ENCODE measurements around the gene MYMK.

Gene MYMK

DNA sequence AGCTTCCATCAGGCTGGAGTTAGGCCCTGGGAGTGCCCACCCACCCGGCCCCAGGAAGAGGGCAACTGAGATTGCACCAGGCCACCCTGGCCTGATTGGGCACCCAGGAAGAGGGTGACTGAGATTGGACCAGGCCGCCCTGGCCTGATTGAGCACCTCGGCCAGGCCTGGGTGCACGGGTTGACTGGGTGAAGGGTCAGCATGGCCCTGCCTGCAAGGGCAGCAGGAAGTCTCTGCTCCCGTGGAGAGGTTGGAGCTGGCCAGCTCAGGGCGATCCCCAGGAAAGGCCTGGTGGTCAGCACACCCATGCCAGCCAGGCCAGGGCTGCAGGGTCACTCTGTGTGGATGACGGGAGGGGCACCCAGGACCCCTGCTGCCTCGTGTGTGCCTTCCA, 21.5 kb upstream of the MYMK start:
- CTCF ChIA-PET: no interaction called here
- no peak overlapping the region for H3K27ac Mint-ChIP-seq
- H3K4me1 Mint-ChIP-seq: no peaks in the 10 kb centered on the region
- H3K36me3 Mint-ChIP-seq: no peaks in the 10 kb centered on the region
- H3K4me3 Mint-ChIP-seq: no peak overlapping the region
- no peaks in the 10 kb centered on the region for H3K9me3 Mint-ChIP-seq
- no peak for DNase-seq
- no peaks in the 10 kb centered on the region for H3K27me3 Mint-ChIP-seq

GRCh38 chr9:133545494-133546286, 20.9 kb upstream of the MYMK start:
- DNase-seq: no peak
- no peaks in the 10 kb centered on the region for H3K4me1 Mint-ChIP-seq
- H3K9me3 Mint-ChIP-seq: no peaks in the 10 kb centered on the region
- H3K27ac Mint-ChIP-seq: no peak overlapping the region
- H3K27me3 Mint-ChIP-seq: peaks cover 3% of the 10 kb centered on the region
- CTCF ChIA-PET: no interaction called here
- no peak overlapping the region for H3K4me3 Mint-ChIP-seq
- no peaks in the 10 kb centered on the region for H3K36me3 Mint-ChIP-seq

DNA sequence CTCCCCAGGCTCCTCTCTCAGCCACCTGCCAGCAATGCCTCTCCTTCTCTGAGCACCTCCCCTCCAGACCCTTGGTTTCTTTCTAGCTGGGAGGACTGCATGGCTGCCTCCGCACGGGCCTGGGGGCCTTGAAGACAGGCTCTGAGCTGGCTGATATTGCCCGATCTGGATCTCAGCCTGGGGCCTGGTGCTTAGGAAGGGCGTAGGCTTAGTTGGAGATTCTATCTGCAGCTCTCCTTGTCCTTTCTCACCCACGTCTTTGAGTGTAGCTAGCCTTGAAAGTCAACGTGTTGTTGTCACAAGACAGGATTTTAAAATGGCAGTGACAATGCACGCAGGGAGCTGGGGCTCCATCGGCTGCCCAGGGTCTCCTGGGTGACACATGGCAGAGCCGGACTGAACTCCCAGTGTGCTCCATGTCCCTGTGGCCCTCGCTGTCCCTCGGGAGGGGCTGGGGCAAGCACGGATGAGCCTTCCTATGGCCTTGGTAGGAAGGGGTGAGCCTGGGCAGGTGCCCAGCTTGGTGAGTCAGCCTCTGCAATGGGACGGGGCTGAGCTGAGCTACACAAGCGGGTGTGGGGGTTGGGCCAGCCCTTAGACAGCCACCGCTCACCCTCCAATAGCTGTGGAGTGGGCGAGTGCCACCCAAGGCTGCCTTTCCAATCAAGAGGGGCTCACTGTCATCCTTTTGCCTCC, 19.2 kb upstream of the MYMK start:
- DNase-seq: no peak
- Mint-ChIP-seq H3K9me3 (no peaks in the 10 kb centered on the region), H3K4me1 (no peaks in the 10 kb centered on the region), H3K27ac (no peak overlapping the region), H3K4me3 (no peak overlapping the region), H3K36me3 (no peaks in the 10 kb centered on the region), H3K27me3 (peaks cover 12% of the 10 kb centered on the region)
- CTCF ChIA-PET: interaction anchor here (0.8 kb wide), 1 partner anchor 199 kb away, joined by 3 read pairs; no protein-coding TSS in a partner anchor

- H3K9me3 Mint-ChIP-seq: no peaks in the 10 kb centered on the region
Measured at GRCh38 chr9:133542002-133542401, 17.2 kb upstream of the MYMK start.

GRCh38 chr9:133540698-133541025, 15.9 kb upstream of the MYMK start:
- Mint-ChIP-seq H3K27me3 (peaks cover 24% of the 10 kb centered on the region), H3K27ac (no peak overlapping the region)

More at GRCh38 chr9:133542002-133542401, 17.2 kb upstream of the MYMK start:
- no peak overlapping the region for H3K4me3 Mint-ChIP-seq
- DNase-seq: no peak
- H3K27ac Mint-ChIP-seq: no peak overlapping the region
- peaks cover 15% of the 10 kb centered on the region for H3K27me3 Mint-ChIP-seq
- H3K36me3 Mint-ChIP-seq: no peaks in the 10 kb centered on the region
- no peaks in the 10 kb centered on the region for H3K4me1 Mint-ChIP-seq
- CTCF ChIA-PET: no interaction called here

GRCh38 chr9:133539991-133540697, 15.4 kb upstream of the MYMK start:
- Mint-ChIP-seq H3K27ac (no peak overlapping the region), H3K9me3 (no peaks in the 10 kb centered on the region), H3K4me3 (no peak overlapping the region), H3K27me3 (peaks cover 30% of the 10 kb centered on the region), H3K4me1 (no peaks in the 10 kb centered on the region), H3K36me3 (no peaks in the 10 kb centered on the region)
- DNase-seq: no peak
- CTCF ChIA-PET: no interaction called here

More at GRCh38 chr9:133540698-133541025, 15.9 kb upstream of the MYMK start:
- CTCF ChIA-PET: no interaction called here
- H3K36me3 Mint-ChIP-seq: no peaks in the 10 kb centered on the region
- H3K4me3 Mint-ChIP-seq: no peak overlapping the region
- H3K9me3 Mint-ChIP-seq: no peaks in the 10 kb centered on the region
- H3K4me1 Mint-ChIP-seq: no peaks in the 10 kb centered on the region
- DNase-seq: no peak

DNA sequence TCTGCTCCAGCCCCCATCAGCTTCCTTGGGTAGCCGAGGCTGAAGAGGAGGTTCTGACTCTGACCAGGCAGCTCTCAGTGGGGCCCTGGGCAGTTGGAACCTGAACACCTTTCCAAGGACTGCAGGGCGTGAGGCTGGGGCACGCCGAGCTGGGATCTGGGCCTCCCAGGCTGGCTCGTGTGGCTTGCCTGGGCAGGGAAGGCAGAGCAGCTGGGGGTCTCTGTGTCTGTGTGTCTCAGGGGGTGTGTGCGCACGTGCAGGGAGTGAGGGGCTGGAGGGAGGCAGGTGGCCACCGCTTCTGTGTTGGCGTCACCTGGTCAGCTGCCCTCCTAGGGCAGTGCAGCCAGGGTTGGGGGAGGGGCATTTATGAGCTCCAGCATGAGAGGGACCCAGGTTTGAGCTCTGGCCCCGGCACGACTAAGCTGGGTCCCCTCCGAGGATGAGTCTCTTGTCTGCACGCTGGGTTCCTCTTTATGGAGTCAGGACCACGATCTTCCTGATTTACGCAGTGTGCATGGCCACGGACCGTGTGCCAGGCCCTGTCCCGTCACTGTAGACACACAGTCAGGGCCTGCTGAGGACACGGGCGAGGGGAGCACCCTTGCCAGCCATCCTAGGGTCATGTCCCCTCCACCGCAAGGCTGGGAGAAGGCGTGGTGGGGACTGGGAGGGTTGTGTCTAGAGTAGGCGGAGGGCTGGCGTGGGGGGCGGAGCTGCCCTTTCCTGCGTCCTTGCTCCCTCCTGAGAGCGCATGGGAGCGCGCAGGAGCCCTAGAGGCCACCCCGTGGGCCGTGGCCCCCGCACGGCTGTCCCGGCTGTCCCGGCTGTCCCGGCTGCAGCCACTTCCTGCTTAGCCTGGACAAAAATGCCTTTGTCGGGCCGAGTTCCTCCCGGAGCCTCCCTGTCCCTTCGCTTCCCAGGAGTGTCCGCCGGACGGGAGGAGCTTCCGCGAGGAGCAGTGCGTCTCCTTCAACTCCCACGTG, 14.4 kb upstream of the MYMK start:
- Mint-ChIP-seq H3K36me3 (no peaks in the 10 kb centered on the region), H3K9me3 (no peaks in the 10 kb centered on the region), H3K4me1 (no peaks in the 10 kb centered on the region), H3K27ac (no peak overlapping the region), H3K4me3 (no peak overlapping the region), H3K27me3 (peaks cover 38% of the 10 kb centered on the region)
- CTCF ChIA-PET: no interaction called here
- DNase-seq: no peak

- no peak for DNase-seq
- Mint-ChIP-seq H3K9me3 (no peaks in the 10 kb centered on the region), H3K27ac (no peak overlapping the region), H3K4me1 (peaks cover 3% of the 10 kb centered on the region), H3K36me3 (no peaks in the 10 kb centered on the region), H3K27me3 (peaks cover 48% of the 10 kb centered on the region), H3K4me3 (no peak overlapping the region)
- CTCF ChIA-PET: no interaction called here
Measured at GRCh38 chr9:133538176-133538575, 13.4 kb upstream of the MYMK start.

GRCh38 chr9:133537257-133537656, 12.5 kb upstream of the MYMK start:
- CTCF ChIA-PET: no interaction called here
- no peak overlapping the region for H3K4me3 Mint-ChIP-seq
- H3K27me3 Mint-ChIP-seq: peaks cover 56% of the 10 kb centered on the region
- H3K36me3 Mint-ChIP-seq: no peaks in the 10 kb centered on the region
- no peak overlapping the region for H3K27ac Mint-ChIP-seq
- no peaks in the 10 kb centered on the region for H3K9me3 Mint-ChIP-seq
- no peak for DNase-seq
- peaks cover 6% of the 10 kb centered on the region for H3K4me1 Mint-ChIP-seq

DNA sequence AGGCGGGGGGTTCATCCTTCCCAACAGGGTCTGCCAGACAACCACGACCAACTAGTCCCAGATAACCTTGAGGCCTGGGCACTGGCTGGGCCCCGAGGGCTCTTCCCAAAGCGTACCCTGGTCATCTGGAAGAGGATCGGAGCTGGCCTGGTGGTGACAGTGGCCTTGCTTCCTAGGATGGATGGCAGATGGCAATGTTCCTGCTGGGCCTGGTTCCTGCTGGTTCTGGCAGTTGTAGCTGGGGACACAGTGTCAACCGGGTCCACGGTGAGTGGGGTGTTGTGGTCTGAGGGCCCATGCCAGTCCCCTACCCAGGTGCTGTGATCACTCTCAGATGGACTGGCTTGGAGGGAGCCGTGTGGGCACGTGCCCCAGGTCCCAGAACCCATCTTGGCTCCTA, 11.8 kb upstream of the MYMK start:
- CTCF ChIA-PET: no interaction called here
- Mint-ChIP-seq H3K27ac (no peak overlapping the region), H3K27me3 (peaks cover 56% of the 10 kb centered on the region), H3K36me3 (no peaks in the 10 kb centered on the region), H3K4me3 (no peak overlapping the region), H3K4me1 (peaks cover 6% of the 10 kb centered on the region), H3K9me3 (no peaks in the 10 kb centered on the region)
- no peak for DNase-seq

- CTCF ChIA-PET: no interaction called here
- no peak for DNase-seq
- no peak overlapping the region for H3K27ac Mint-ChIP-seq
- H3K36me3 Mint-ChIP-seq: no peaks in the 10 kb centered on the region
- H3K4me3 Mint-ChIP-seq: no peak overlapping the region
- H3K9me3 Mint-ChIP-seq: no peaks in the 10 kb centered on the region
- H3K4me1 Mint-ChIP-seq: peaks cover 6% of the 10 kb centered on the region
- H3K27me3 Mint-ChIP-seq: peaks cover 56% of the 10 kb centered on the region
Measured at GRCh38 chr9:133536080-133536479, 11.3 kb upstream of the MYMK start.

GRCh38 chr9:133535306-133535877, 10.6 kb upstream of the MYMK start:
- no peaks in the 10 kb centered on the region for H3K9me3 Mint-ChIP-seq
- H3K27me3 Mint-ChIP-seq: peaks cover 50% of the 10 kb centered on the region
- H3K27ac Mint-ChIP-seq: no peak overlapping the region
- CTCF ChIA-PET: no interaction called here
- H3K36me3 Mint-ChIP-seq: no peaks in the 10 kb centered on the region
- no peak overlapping the region for H3K4me3 Mint-ChIP-seq
- H3K4me1 Mint-ChIP-seq: peaks cover 6% of the 10 kb centered on the region
- DNase-seq: no peak

GRCh38 chr9:133534346-133535291, 9.9 kb upstream of the MYMK start, which contains the start of gene ADAMTSL2:
Gene ADAMTSL2 (plus strand): TSS chr9:133534704. CDS start chr9:133536713, 2,009 bp downstream.
- H3K4me3 Mint-ChIP-seq: no peak within 1 kb of the TSS
- peak; percentile 32 for DNase-seq
- peaks cover 46% of the 10 kb centered on the region for H3K27me3 Mint-ChIP-seq
- peaks cover 6% of the 10 kb centered on the region for H3K4me1 Mint-ChIP-seq
- no peak within 1 kb of the TSS for H3K27ac Mint-ChIP-seq
- no peaks in the 10 kb centered on the region for H3K36me3 Mint-ChIP-seq
- CTCF ChIA-PET: interaction anchor here (0.9 to 3.0 kb wide), 3 partner anchors 192 to 460 kb away, joined by 3 to 24 read pairs (median 5); no protein-coding TSS in a partner anchor
- no peaks in the 10 kb centered on the region for H3K9me3 Mint-ChIP-seq
